Measurements from ENCODE around the gene COL24A1.
"Not testable (repeated sequence)": the region's sequence is repeated elsewhere in the genome, so short reads cannot be mapped to it uniquely, and the experiment has no call there.

- not testable (repeated sequence) for TF ChIP-seq CTCF, POLR2AphosphoS5, POLR2A, EP300 (IDR thresholded peaks at IDR 0.05)
Observed at GRCh38 chr1:85714418-85715114, 442.0 kb downstream of the COL24A1 start.

Data from upper lobe of left lung (tissue), 4 donors.